Measurements from ENCODE around the gene CDIP1.
A peak's percentile ranks its signal among the peaks of the same experiment; 100 is the strongest.

CDIP1 gene

GRCh38 chr16:4486126-4486893 is 52.3 kb downstream of the CDIP1 start:
- no peak for DNase-seq

- DNase-seq = no peak
Measured at GRCh38 chr16:4481963-4482362, 56.6 kb downstream of the CDIP1 start.

- no peak for DNase-seq
Measured at GRCh38 chr16:4481526-4481925, 57.0 kb downstream of the CDIP1 start.

- no peak for DNase-seq
Measured at GRCh38 chr16:4477966-4478365, 60.6 kb downstream of the CDIP1 start.

- DNase-seq = peak; percentile 88
Measured at GRCh38 chr16:4475880-4476788, 62.4 kb downstream of the CDIP1 start, which contains the start of gene HMOX2. HMOX2 (plus strand) TSS chr16:4476398; CDS start chr16:4505525, 29,127 bp downstream.

- peak; percentile 87 for DNase-seq
Measured at GRCh38 chr16:4474192-4474961, 64.2 kb downstream of the CDIP1 start, which contains the start of gene NMRAL1. NMRAL1 (minus strand) TSS chr16:4474625; CDS start chr16:4474132, 493 bp downstream.

GRCh38 chr16:4472880-4473279 is 65.7 kb downstream of the CDIP1 start:
- no peak for DNase-seq

GRCh38 chr16:4471869-4472268 is 66.7 kb downstream of the CDIP1 start:
- no peak for DNase-seq

GRCh38 chr16:4468972-4469371 is 69.6 kb downstream of the CDIP1 start:
- no peak for DNase-seq

GRCh38 chr16:4467916-4468315 is 70.7 kb downstream of the CDIP1 start:
- no peak for DNase-seq

GRCh38 chr16:4465977-4466779 is 72.4 kb downstream of the CDIP1 start:
- no peak for DNase-seq

- no peak for DNase-seq
Measured at GRCh38 chr16:4463522-4464163, 74.9 kb downstream of the CDIP1 start.

GRCh38 chr16:4461250-4462085 is 77.1 kb downstream of the CDIP1 start:
- DNase-seq = no peak

- no peak for DNase-seq
Measured at GRCh38 chr16:4460936-4461249, 77.7 kb downstream of the CDIP1 start.
